Left ventricle myocardium inferior (tissue), 1 donor: ENCODE results near the gene ATF6B. TPM values are rescaled to one million over a fixed set of nuclear protein-coding genes. Genes with fewer than 3 reads are reported as not detected.

Experiments used
- DNase-seq: peaks from one replicate; pipeline ENCODE4 v3.0.0-alpha.2; 2020
- H3K27ac ChIP-seq: fragments of 200-600 bp; replicated peaks from 2 replicates; pipeline ENCODE4 v1.8.0; 2021
- H3K27me3 ChIP-seq: fragments of 200-600 bp; 2 replicates; pipeline ENCODE4 v1.8.0; 2021; ENCODE audit warnings: low read depth
- H3K36me3 ChIP-seq: fragments of 200-600 bp; 2 replicates; pipeline ENCODE4 v1.8.0; 2021
- H3K4me1 ChIP-seq: fragments of 200-600 bp; 2 replicates; pipeline ENCODE4 v1.8.0; 2021
- H3K4me3 ChIP-seq: fragments of 200-600 bp; 2 replicates; pipeline ENCODE4 v1.8.0; 2021; ENCODE audit warnings: mild to moderate bottlenecking, moderate library complexity
- H3K9me3 ChIP-seq: fragments of 200-600 bp; replicated peaks from 2 replicates; pipeline ENCODE4 v1.8.0; 2021
- CTCF ChIP-seq: fragments of 200-600 bp; IDR thresholded peaks from 2 replicates; pipeline ENCODE4 v1.8.0; 2021; ENCODE audit warnings: antibody characterized with exemption, mild to moderate bottlenecking, borderline replicate concordance
- intact Hi-C: fragments of 100-400 bp; cut with micrococcal nuclease; formaldehyde crosslinking; loops from one replicate; pipeline ENCODE4 v1.11.0; 2022
- total RNA-seq: library from RNA; stranded (reverse); fragmentation: NEBNext Ultra II Directional; extraction: Animal tissue kit (Norgen Biotek cat#: 25700); gene quantifications from one replicate; pipeline ENCODE4 v1.2.1, GENCODE V29; 2021
- donor health status: DM: no; HTN: yes; CAD: no; lungs with severe emphysema.

The ATF6B gene
- total RNA-seq, 1 donor from 2014 or later, result 29.1 TPM

GRCh38 chr6:32083812-32084768 lies 44.0 kb downstream of the ATF6B start:
- Histone ChIP-seq H3K27me3 (peaks cover 21% of the 10 kb centered on the region), H3K27ac (peak overlapping the region; percentile 74), H3K36me3 (peaks cover 43% of the 10 kb centered on the region), H3K9me3 (no peaks in the 10 kb centered on the region), H3K4me1 (peaks cover 43% of the 10 kb centered on the region), H3K4me3 (no peak overlapping the region)
- TF ChIP-seq CTCF, result no peak
- intact Hi-C loops, result no loop called here
- DNase-seq, result no peak

- Histone ChIP-seq H3K9me3 (no peaks in the 10 kb centered on the region), H3K4me3 (no peak overlapping the region), H3K4me1 (peaks cover 39% of the 10 kb centered on the region), H3K27ac (peak overlapping the region; percentile 74), H3K36me3 (peaks cover 54% of the 10 kb centered on the region), H3K27me3 (peaks cover 21% of the 10 kb centered on the region)
- intact Hi-C loops, result no loop called here
- DNase-seq, result peak; percentile 67
- TF ChIP-seq CTCF, result no peak
These were observed 45.1 kb downstream of the ATF6B start for GRCh38 chr6:32082935-32083334.

GRCh38 chr6:32082478-32082877 lies 45.6 kb downstream of the ATF6B start:
- Histone ChIP-seq H3K27ac (peak overlapping the region; percentile 74), H3K4me1 (peaks cover 36% of the 10 kb centered on the region), H3K4me3 (no peak overlapping the region), H3K36me3 (peaks cover 57% of the 10 kb centered on the region), H3K27me3 (peaks cover 21% of the 10 kb centered on the region), H3K9me3 (no peaks in the 10 kb centered on the region)
- intact Hi-C loops, result no loop called here
- TF ChIP-seq CTCF, result no peak
- DNase-seq, result no peak

- Histone ChIP-seq H3K27ac (peak overlapping the region; percentile 74), H3K9me3 (no peaks in the 10 kb centered on the region), H3K27me3 (peaks cover 16% of the 10 kb centered on the region), H3K36me3 (peaks cover 58% of the 10 kb centered on the region), H3K4me3 (no peak overlapping the region), H3K4me1 (peaks cover 36% of the 10 kb centered on the region)
- TF ChIP-seq CTCF, result no peak
- peak; percentile 72 for DNase-seq
- intact Hi-C loops, result no loop called here
These were observed 46.7 kb downstream of the ATF6B start for GRCh38 chr6:32081168-32081990.

- peaks cover 41% of the 10 kb centered on the region for H3K4me1 ChIP-seq
- no peak for DNase-seq
- H3K27ac ChIP-seq, result no peak overlapping the region
- intact Hi-C loops, result no loop called here
- no peaks in the 10 kb centered on the region for H3K27me3 ChIP-seq
- peaks cover 57% of the 10 kb centered on the region for H3K36me3 ChIP-seq
- no peak for TF ChIP-seq CTCF
- H3K4me3 ChIP-seq, result no peak overlapping the region
- no peaks in the 10 kb centered on the region for H3K9me3 ChIP-seq
These were observed 48.3 kb downstream of the ATF6B start for GRCh38 chr6:32079566-32080290.
